GM19238 (cell line): ENCODE measurements around the gene CALCR.

ENCODE experiments used
- DNase-seq: peaks from one replicate; pipeline ENCODE4 v3.0.0; 2011; ENCODE audit warnings: low spot score; ENCODE audit not compliant: insufficient read length

The CALCR gene

DNA sequence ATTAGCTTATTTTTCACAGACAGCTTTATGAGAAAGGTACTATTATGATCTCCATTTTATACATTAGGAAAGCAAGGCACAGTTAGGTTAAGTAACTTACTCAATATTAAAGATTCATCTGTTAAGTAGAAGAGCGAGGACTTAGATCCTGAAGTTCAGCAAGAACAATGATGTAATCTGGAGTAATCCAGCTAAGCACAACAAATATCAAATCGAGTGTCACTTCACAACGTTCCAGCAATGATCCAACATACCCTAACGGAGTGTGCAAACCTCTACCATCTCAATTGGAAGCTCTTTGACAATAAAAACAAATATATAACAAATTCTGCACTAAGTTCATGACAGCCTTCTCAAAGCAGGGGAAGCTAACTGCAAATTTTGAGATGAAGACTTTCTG, 121.3 kb downstream of the CALCR start:
- DNase-seq = no peak

DNA sequence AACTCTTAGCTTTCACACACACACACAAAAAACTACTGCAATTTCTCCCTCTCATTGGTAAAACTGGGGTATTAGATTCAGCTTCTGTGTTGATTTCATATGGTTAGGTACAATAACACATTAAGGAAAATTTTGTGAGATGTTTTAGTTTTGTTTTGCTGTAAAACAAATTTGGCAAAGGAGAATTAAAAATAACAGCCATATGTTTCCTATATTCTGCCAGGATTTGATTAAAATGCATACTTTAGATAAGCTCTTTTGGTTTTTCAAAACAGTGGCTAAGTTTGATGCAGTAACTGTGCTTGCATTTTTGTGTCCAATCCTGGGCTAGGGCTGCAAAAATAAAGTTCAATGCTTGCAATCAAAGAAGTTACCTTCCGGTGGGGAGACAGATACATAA, 126.3 kb downstream of the CALCR start:
- DNase-seq = no peak

DNA sequence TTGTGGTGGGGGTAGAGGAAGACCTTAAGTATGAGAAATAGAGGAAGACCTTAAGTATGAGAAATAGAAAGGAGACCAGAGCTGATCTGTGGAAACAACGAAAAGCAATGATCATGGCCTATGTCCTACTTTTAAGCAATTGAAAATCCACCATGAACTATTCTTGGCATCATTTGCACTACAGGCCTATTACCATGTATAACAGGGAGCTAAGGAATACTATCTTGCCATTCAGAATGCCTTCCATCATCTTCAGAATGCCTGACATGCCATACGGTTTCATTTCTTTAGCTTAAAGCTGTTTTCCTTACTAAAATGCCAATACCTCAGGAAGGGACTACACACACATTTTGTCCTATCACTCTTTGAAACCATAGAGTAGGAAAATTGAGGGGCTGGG, 127.0 kb downstream of the CALCR start:
- no peak for DNase-seq

DNA sequence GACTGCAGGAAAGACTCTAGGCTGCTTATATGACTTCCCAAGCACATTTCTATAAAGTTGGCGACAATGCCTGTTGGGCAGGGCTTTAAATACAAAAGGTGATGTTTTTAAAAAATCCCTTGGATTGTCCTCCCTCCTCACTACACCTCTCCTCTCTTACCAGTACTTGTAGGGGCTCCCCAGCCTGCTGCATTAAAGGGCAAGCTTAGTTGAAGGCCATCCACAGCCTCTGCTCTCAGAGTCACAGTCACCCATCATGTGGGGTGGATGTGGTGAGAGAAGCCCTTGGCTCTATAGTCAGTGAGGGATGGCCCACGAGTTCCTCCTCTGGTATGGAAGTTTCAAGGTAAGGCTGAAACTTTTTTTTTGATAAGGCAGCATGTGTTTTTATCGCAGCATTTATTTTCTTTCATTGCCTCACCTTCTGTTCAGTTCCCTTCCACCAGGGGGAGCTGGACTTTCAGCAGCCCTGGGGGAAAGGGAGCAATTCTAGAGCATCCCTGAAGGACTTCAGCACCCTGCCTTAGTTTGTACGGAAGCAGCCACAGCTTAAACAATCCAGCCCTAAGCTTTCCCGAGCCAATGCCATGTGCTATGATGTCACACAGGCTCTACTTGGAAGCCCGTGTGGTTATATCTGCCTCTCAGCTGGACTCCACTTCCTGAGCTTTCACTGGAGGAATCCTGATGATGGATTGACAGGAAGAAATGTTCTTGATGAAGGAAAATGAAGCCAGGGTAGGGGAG, 131.9 kb downstream of the CALCR start:
- DNase-seq = no peak

DNA sequence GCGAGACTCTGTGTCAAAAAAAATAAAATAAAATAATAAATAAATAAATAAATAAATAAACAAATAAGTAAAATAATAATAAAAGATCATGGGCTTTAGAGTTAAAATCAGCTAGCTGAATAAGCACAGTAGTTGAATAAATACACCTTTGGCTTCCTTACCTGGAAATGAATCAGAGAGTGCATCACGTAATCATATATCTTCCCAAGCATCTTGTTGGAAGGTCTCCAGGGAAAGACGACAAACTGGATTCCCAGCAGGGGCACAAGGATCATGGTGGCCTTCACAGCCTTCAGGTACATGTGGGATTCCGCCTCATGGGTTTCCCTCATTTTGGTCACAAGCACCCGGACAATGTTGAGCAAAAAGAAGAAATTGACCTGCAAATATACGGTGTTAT, 138.7 kb downstream of the CALCR start:
- DNase-seq = no peak

DNA sequence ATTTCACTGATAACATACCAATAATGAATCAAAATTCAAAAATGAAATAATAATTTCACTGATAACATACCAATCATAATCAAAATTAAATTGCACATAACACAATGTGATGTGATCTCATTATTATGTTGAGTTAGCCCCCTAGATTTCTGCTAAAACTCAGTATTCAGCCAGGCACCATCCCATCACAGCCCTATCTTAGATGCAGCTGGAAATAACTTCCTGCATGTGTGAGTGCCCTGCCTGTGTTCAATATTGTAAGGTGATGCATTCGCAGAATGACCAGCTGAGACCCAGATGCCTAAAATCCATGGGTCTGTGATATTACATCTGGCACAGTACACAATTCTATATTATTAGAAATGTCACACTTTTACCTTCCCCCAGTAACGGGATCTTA, 142.4 kb downstream of the CALCR start:
- DNase-seq = no peak

DNA sequence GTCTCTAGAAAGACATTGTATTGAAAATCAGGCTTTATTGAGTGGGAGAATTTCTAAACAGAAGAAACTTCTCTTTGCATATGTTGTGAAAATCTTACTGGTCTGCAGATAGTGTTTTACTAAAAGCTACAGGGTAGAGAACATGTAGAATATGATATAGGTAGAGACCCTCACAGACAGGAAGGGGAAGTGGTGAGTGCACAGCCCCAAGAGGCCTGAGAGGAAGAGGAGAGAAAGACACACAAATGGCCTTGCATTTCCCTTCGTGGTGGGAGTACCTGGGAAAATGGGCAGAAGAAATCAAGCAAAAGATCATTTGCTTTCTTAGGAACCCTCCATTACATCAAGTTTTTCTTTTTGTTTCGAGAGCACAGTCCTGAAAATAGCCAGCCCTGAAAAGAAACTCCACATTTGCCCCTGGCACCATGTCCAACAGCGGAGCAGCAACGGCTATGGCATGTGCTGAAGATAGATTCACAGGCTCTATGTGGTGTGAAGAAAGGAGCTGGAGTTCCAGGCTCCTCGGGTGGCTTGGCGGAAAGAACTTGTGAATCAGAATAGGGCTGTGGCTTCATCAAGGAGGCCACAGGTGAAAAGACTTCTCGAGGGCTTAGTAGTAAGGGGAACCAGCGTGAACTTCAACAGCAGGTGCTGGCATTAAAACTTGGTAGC, 143.5 kb downstream of the CALCR start:
- no peak for DNase-seq

DNA sequence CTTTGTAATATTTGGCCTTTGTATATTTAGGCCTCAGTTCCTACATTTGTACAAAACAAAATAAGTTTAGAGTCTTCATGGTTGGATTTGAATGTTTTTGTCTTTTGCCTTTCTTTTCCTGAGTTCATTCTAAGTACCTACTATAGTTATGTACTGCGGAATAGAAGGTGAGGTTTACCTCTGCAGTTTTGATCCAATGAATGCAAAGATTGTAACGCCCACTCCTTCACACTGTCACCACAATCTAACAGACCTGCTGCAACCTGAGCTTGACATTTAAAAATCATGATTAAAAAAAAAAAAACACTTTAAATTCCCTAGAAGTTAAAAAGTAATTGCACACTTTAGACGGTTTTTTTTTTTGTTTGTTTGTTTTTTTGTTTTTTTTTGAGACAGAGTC, 145.0 kb downstream of the CALCR start:
- no peak for DNase-seq

DNA sequence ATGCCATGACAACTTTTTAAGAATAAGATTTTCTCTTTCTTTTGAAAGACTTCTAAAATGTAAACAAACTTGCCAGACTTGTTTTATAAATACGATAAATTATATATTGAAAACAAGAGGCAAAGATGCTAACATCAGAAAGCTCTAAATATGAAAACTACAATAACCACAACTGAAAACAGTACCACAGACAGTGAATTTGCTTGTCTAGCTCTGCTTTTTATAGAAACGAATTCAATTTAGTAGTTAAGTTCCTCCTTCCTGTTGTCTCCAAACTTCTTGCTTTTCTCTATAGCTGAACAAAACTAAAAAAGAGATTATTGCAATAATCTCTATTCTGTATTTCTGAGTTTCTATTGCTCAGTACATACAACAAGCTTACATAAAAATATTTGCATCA, 147.4 kb downstream of the CALCR start:
- no peak for DNase-seq

DNA sequence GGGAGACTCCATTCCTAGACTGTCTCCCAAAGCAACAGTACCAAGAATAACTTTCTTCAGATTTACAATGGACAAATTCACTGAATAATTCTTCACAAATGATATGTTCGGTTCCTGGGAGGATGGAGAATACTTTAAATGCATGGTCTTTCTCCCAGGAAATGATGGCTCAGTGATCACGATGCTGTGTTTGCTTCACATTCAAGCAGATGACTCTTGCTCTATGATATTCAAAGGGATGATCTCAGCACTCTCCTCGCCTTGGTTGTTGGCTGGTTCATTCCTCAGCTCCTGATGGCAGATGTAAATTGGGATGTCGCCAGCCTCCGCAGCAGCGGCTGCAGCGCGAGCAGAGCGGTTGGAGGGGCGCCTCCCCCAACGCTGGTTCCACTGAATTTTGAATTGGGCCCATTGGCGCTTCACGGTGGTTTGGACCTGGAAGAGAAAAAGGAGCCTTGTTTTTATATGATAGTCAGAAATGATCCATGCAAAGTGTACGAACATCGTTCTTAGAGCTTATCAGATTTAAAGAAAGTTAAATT, 148.3 kb downstream of the CALCR start:
- no peak for DNase-seq

DNA sequence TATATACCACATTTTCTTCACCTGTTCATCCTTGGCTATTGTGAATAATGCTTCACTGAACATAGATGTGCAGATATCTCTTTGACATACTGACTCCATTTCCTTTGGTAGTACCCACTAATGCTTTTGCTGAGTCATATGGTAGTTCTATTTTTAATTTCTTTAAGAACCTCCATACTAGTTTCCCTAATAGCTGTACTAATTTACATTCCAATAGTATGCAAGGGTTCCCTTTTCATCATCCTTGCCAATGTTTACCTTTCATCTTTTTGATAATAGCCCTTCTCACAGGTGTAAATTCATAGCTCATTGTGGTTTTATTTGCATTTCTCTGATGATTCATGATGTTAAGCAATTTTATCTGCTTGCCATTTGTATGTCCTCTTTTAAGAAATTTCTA, 159.9 kb downstream of the CALCR start:
- no peak for DNase-seq

DNA sequence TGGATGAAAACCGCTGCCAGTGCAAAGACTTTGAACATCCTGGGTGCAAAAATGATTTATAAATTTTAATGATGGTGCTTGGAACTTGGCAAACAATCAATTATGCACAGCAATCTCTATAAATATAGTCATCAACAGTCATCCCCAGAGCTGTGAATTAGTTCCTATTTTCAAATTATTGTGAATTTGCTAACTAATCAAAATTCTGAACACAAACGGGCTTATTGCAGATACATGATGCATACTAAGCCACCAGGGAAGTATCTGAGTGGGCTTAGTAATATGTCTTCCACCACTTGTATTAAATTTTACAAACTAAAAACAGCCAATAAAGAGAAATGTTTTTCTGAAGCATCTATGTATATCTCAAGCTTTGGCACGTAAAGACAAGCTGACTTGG, 165.2 kb downstream of the CALCR start:
- DNase-seq = no peak

DNA sequence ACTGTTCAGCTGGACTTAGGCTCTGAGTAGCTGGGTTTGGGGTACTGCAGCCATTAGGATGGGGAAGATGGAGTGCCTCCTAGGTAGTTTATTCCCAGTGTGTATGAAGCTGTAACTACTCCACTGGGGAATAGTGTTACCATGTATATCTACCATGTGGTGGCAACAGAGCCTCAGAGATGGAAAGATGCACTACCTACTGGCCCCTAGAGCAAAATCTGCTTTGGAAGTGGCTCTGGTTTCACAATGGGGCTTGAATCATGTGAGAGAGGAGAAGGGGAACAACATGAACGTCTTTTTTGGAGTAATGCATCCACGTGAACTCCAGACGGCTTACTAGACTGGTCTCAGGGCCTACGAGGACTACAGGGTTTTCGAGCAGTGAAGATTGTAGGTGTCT, 167.3 kb downstream of the CALCR start:
- no peak for DNase-seq

DNA sequence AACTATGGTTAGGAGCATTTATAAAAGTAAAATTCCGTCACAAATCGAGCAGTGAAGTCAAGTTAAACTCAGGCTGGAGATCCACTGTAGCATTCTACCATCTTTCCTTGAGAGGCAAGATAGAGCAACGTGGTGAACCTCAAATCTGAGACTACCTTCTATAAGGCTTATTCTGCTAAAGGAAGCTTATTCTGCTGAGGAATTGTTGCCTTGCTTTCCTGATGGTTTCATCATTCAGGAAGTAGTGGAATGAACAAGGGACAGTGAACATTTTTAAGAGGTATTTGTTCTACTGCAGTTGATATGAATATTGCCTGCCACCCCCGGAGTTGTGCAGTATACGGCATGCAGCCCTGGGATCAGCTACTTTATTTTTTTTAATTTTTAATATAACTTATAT, 171.6 kb downstream of the CALCR start:
- DNase-seq = no peak

DNA sequence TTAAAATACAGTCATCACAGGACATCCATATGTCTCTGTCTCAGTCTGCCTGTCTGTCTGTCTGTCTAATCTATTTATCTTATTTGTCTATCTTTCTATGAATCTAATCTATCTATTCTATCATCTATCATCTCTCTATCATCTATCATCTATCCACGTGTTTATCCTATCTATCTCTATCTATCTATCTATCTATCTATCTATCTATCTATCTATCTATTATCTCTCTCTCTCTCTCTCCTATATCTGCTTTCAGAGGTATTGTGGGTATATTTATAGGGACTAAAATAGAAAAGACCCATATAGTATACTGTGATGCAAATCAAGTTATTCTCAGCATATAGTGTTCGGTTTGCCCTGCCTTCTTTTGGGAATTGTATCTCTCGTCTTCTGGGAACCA, 174.9 kb downstream of the CALCR start:
- no peak for DNase-seq

DNA sequence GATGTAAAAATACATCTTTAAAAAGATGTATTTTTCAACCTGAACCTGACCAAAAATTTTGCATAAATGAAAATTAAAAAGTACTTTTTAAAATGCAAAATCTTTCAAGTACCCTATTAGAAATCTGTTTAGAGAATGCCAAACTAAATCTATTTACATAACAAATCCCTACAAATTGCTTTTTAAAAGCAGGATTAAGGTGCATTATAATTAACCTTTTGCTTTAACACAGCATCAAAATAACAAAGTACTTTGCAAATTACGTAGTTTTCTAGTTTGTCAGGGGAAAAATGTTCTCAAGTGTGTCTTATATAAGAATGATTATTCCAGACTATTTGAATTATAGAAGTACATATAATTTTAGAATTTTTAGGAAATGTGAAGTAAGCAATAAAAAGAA, 181.5 kb downstream of the CALCR start:
- DNase-seq = no peak

DNA sequence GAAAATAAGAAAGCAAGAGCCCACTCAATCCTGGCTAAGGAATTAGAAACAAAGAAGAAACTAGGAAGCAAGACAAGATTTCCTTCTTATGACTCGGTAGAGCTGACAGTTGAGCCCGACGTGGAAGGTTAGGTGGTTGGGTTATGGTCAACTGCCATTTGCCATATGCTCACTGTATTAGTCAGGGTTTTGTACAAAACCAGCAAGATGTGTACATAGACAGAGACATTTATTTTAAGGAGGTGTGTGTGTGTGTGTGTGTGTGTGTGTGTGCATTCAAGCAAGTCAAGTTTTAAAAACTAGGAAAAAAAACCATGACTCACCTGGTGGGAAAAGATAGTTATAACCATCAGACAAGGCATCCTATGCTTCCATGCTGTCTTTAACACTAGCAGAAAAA, 183.9 kb downstream of the CALCR start:
- no peak for DNase-seq

DNA sequence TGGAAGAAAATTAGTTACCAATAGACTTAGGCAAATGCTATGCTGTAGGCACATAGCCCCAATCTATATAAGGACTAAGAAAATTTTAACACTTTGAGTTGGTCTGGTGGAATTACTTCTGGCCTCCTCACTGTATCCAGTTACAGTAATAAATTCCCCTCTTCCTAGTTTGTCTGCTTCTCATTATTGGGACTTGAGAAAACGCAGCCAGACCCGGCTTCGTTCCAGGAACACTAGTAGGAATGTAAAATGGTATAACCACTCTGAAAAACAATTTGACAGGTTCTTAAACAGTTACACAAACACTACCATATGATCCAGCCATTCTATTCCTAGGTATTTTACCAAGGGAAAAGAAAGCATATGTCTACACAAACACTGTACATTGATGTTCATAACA, 192.2 kb downstream of the CALCR start:
- DNase-seq = no peak

DNA sequence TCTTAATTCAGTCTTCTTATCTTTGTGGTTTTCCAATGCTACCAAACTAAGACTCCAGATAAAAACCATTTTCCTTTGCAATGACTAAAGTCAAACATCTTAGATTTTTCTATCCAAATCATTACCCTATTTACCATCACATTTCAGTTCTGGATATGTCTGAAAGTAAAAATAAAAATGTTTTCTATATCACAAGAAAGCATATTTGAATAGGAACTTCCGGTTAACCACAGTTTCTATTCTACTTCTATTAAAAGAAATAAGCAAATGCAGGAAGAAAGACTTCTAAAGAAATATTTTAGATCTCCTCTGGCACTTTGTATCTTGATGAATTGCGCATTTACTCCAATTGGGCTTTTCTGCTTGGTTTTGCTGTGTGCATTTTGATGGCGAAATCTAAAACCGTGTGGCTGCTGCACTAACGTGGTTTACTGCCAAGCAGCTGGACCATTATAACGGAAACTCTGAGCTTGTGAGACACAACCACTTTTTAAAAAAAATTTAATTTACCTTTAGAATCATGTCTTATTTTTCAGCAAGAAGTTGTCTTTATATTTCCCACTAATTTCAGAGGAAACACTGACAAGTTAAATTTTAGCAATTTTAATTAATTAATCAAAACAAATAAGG, 196.3 kb downstream of the CALCR start:
- no peak for DNase-seq

DNA sequence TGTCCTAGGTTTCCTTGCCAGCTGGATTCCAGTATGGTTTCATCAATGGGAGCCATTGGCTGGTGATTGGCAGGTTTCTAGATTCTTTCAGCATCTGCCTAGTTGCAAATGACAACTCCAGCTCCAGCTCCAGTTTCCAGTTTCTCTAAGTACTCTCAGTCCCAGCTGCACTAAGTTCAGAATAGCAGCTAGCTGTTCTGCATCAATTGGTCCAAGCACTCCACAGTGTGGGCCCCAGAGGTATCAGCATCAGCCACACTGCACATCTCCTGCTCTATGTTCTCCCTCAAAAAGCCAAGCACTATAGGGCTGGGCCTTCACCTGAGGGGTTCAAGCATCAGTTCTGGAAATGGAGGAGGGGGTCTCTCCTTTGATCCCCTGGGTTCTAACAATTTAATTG, 198.9 kb downstream of the CALCR start:
- no peak for DNase-seq
